Stromal cell of bone marrow (primary cell): ENCODE results near the gene SNX20.

ENCODE experiments used
- DNase-seq: peaks from one replicate; pipeline ENCODE4 v3.0.0-alpha.2; 2012; ENCODE audit warnings: low read depth

Gene SNX20

GRCh38 chr16:50679676-50680555 is 1.2 kb downstream of the SNX20 start:
- DNase-seq, result no peak

- no peak for DNase-seq
Measured at GRCh38 chr16:50679266-50679665, 1.8 kb downstream of the SNX20 start.

- DNase-seq, result no peak
Measured at GRCh38 chr16:50678531-50678930, 2.6 kb downstream of the SNX20 start.

GRCh38 chr16:50677351-50677750 is 3.8 kb downstream of the SNX20 start:
- DNase-seq, result no peak

GRCh38 chr16:50676684-50677225 is 4.4 kb downstream of the SNX20 start:
- no peak for DNase-seq

- no peak for DNase-seq
Measured at GRCh38 chr16:50675686-50676610, 5.2 kb downstream of the SNX20 start.

- DNase-seq, result no peak
Measured at GRCh38 chr16:50674831-50675230, 6.3 kb downstream of the SNX20 start.

- DNase-seq, result no peak
Measured at GRCh38 chr16:50673496-50674275, 7.4 kb downstream of the SNX20 start.

GRCh38 chr16:50671644-50672260 is 9.4 kb downstream of the SNX20 start:
- no peak for DNase-seq

- no peak for DNase-seq
Measured at GRCh38 chr16:50670476-50670875, 10.6 kb downstream of the SNX20 start.

- DNase-seq, result no peak
Measured at GRCh38 chr16:50669741-50670140, 11.4 kb downstream of the SNX20 start.

GRCh38 chr16:50668368-50669008 is 12.6 kb downstream of the SNX20 start:
- no peak for DNase-seq

GRCh38 chr16:50667497-50668367 is 13.4 kb downstream of the SNX20 start:
- DNase-seq, result no peak

- DNase-seq, result no peak
Measured at GRCh38 chr16:50666658-50667496, 14.2 kb downstream of the SNX20 start.

- peak; percentile 44 for DNase-seq
Measured at GRCh38 chr16:50665128-50665878, 15.8 kb downstream of the SNX20 start.

GRCh38 chr16:50664270-50664669 is 16.8 kb downstream of the SNX20 start:
- no peak for DNase-seq

- no peak for DNase-seq
Measured at GRCh38 chr16:50662306-50662940, 18.7 kb downstream of the SNX20 start.

GRCh38 chr16:50659806-50660205 is 21.3 kb downstream of the SNX20 start:
- no peak for DNase-seq
